K562 (cell line): ENCODE measurements around the gene E2F7. TPM values are rescaled to one million over a fixed set of nuclear protein-coding genes. Genes with fewer than 3 reads are reported as not detected.

Experiments used
- BRD4 ChIP-seq: fragments of 200-600 bp; sonication (generic); IDR thresholded peaks from 2 replicates; pipeline ENCODE4 v1.6.1; 2017; ENCODE audit warnings: inconsistent platforms
- CBX3 ChIP-seq, 2 experiments: IDR thresholded peaks; 1 replicate in 1 of 2; 2 replicates in 1 of 2; pipeline ENCODE4 v1.6.1; 2012; ENCODE audit warnings: inconsistent platforms in 2 of 2, low read length in 2 of 2, borderline replicate concordance in 1 of 2, control low read depth in 1 of 2
- DIDO1 ChIP-seq: fragments of 450-650 bp; IDR thresholded peaks from 2 replicates; pipeline ENCODE4 v1.6.1; 2016; ENCODE audit warnings: low read depth, missing biosample characterization, missing genetic modification characterization
- ESRRB ChIP-seq: fragments of 250-450 bp; sonication (Bioruptor Pico); IDR thresholded peaks from 2 replicates; pipeline ENCODE4 v1.5.0; 2020; ENCODE audit warnings: mild to moderate bottlenecking, moderate library complexity, borderline replicate concordance
- MCM2 ChIP-seq: fragments of 450-650 bp; IDR thresholded peaks from 2 replicates; pipeline ENCODE4 v1.6.1; 2017; ENCODE audit warnings: low read depth, mild to moderate bottlenecking
- NR4A1 ChIP-seq, 2 experiments: fragments of 250-450 bp in 1 of 2; fragments of 450-650 bp in 1 of 2; sonication (Bioruptor Pico) in 1 of 2; IDR thresholded peaks; 2 replicates each; pipeline versions ENCODE4 v1.4.0 to v1.6.1; 2016 to 2020; ENCODE audit warnings: mild to moderate bottlenecking in 2 of 2, missing compliant biosample characterization in 1 of 2, missing genetic modification characterization in 1 of 2, moderate library complexity in 1 of 2
- PPARD ChIP-seq: fragments of 250-450 bp; sonication (Bioruptor Pico); IDR thresholded peaks from 2 replicates; pipeline ENCODE4 v1.8.0; 2022; ENCODE audit warnings: inconsistent platforms, mild to moderate bottlenecking, moderate library complexity
- RBM22 ChIP-seq: fragments of 200-400 bp; formaldehyde crosslinking; IDR thresholded peaks from 2 replicates; pipeline ENCODE4 v1.6.1; 2018; ENCODE audit warnings: low read length, low read depth; ENCODE audit not compliant: poor library complexity, severe bottlenecking
- SLC30A9 ChIP-seq: fragments of 250-450 bp; sonication (Bioruptor Pico); IDR thresholded peaks from 2 replicates; pipeline ENCODE4 v1.8.0; 2022; ENCODE audit warnings: mild to moderate bottlenecking, moderate library complexity
- SOX6 ChIP-seq: fragments of 450-650 bp; IDR thresholded peaks from 2 replicates; pipeline ENCODE4 v1.6.1; 2014; ENCODE audit warnings: mild to moderate bottlenecking
- SRSF7 ChIP-seq: fragments of 200-400 bp; formaldehyde crosslinking; optimal IDR thresholded peaks from 2 replicates; pipeline ENCODE3; 2017; ENCODE audit warnings: mild to moderate bottlenecking, low read depth, low read length
- TOE1 ChIP-seq, 2 experiments: fragments of 450-650 bp in 1 of 2; sonication (generic) in 1 of 2; formaldehyde crosslinking in 1 of 2; IDR thresholded peaks; 2 replicates each; pipeline versions ENCODE4 v1.7.1 to v1.8.0; 2016 to 2022; ENCODE audit warnings: borderline replicate concordance in 2 of 2, mild to moderate bottlenecking in 2 of 2, antibody characterized with exemption in 1 of 2, inconsistent platforms in 1 of 2, low read depth in 1 of 2, missing genetic modification reagents in 1 of 2, moderate library complexity in 1 of 2
- XRCC4 ChIP-seq: IDR thresholded peaks from one replicate; pipeline ENCODE4 v1.6.1; 2011; ENCODE audit not compliant: insufficient read depth, insufficient read length; ENCODE audit errors: extremely low read depth
- ZNF121 ChIP-seq: sonication (generic); formaldehyde crosslinking; conservative IDR thresholded peaks from 2 replicates; pipeline ENCODE4 v1.8.0; 2022; ENCODE audit warnings: missing genetic modification reagents
- ZNF232 ChIP-seq: sonication (generic); formaldehyde crosslinking; IDR thresholded peaks from 2 replicates; pipeline ENCODE4 v1.8.0; 2022; ENCODE audit warnings: mild to moderate bottlenecking, missing genetic modification reagents
- ZNF507 ChIP-seq: conservative IDR thresholded peaks from 2 replicates; pipeline ENCODE4 v1.6.1; 2017; ENCODE audit warnings: missing genetic modification characterization, missing compliant biosample characterization
- ZNF695 ChIP-seq: fragments of 450-650 bp; formaldehyde crosslinking; IDR thresholded peaks from 2 replicates; pipeline ENCODE4 v1.4.0; 2020; ENCODE audit warnings: mild to moderate bottlenecking, moderate library complexity
- ZNF830 ChIP-seq: fragments of 250-450 bp; sonication (Bioruptor Pico); IDR thresholded peaks from 2 replicates; pipeline ENCODE4 v1.5.0; 2021; ENCODE audit warnings: mild to moderate bottlenecking
- polyA plus RNA-seq, 8 experiments: library from polyadenylated mRNA; depleted of rRNA in 4 of 8; stranded (reverse) in 5 of 8; unstranded in 3 of 8; fragments of >200 nt; fragmentation: Nextera tagmentation in 2 of 8; fragmentation: Illumina TruSeq in 1 of 8; extraction: Ambion mirVana in 2 of 8; extraction: Trizol in 1 of 8; gene quantifications; 2 replicates each; pipeline versions ENCODE4 v1.2.1 to v1.2.3, GENCODE V29; 2011 to 2014; ENCODE audit warnings: inconsistent platforms in 1 of 8, missing spikeins in 1 of 8
- total RNA-seq, 7 experiments: library from RNA; depleted of rRNA in 6 of 7; stranded (reverse); fragments of >200 nt in 6 of 7; fragmentation: Illumina TruSeq in 2 of 7; extraction: Trizol in 2 of 7; gene quantifications; 2 replicates each; pipeline versions ENCODE4 v1.2.1 to v1.2.3, GENCODE V29; 2011 to 2021; ENCODE audit warnings: low replicate concordance in 1 of 7
- TF ChIP-seq, protein P1 (sequence below): IDR thresholded peaks from 2 replicates; pipeline ENCODE4 v1.6.1; 2016; ENCODE audit warnings: missing genetic modification characterization, missing compliant biosample characterization
- TF ChIP-seq, protein P2 (sequence below): fragments of 450-650 bp; formaldehyde crosslinking; IDR thresholded peaks from 2 replicates; pipeline ENCODE4 v1.4.0; 2020; ENCODE audit warnings: mild to moderate bottlenecking
- TF ChIP-seq, protein P3 (sequence below), 2 experiments: fragments of 250-450 bp in 1 of 2; fragments of 450-650 bp in 1 of 2; sonication (Bioruptor Pico) in 1 of 2; IDR thresholded peaks; 2 replicates each; pipeline versions ENCODE4 v1.6.1 to v1.8.0; 2016 to 2021; ENCODE audit warnings: mild to moderate bottlenecking in 2 of 2, moderate library complexity in 2 of 2, missing compliant biosample characterization in 1 of 2, missing genetic modification characterization in 1 of 2
- TF ChIP-seq, protein P4 (sequence below): sonication (generic); formaldehyde crosslinking; IDR thresholded peaks from 2 replicates; pipeline ENCODE4 v1.8.0; 2022; ENCODE audit warnings: missing genetic modification reagents, mild to moderate bottlenecking, borderline replicate concordance

The E2F7 gene
- total and polyA plus RNA-seq, 9 of the 15 experiments (the other 6 are each of a cell fraction or from before 2014, with no cell fraction given): 3.4 to 13.6 (median 8.1) TPM

DNA sequence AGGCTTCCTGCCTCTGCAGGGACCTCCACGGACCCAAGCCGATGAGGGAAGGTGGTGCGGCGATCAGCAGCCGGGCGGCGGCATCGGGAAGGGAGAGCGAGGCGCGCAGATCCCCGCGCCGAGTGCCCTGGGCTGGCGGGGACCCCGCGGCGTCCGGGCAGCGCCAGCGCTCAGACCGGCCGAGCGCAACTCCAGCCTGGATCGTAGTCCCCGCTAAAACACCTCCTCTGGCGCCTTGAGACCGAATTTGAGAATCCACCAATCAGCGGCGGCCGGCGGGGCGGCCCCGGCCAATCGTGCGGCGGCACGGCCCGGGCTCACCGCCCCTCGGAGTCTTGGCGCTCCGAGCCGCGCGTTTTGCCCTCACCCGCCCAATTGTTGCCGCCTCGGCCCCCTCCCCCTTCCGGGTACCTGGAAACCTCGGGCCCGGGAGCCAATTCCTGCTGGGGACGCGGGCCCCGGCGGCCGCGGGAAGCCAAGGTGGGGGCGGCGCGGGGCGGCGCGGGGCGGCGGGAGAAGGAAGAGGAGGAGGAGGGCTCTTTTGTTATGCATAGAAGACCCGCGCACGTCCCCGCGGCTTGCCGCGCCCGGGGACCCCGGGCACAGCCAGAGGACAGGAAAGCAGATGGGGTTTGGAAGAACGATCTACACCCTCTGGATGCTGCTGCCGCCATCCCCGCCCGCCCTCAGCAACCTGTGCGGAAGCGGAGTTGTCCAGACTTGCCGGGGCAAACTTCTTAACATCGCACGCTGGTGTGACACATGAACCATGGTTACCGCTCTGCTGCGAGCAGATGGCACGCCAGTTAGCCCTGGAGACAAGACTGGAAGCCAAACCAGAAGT lies at the start of gene E2F7 (continued):
- TF ChIP-seq ZNF830 (no peak), BRD4 (no peak), TOE1 (IDR thresholded peaks at IDR 0.05; ENCODE audit: borderline replicate concordance) (no peak), TOE1 (CRISPR knock-in tag; IDR thresholded peaks at IDR 0.05; ENCODE audit: borderline replicate concordance, low read depth) (no peak), RBM22 (no peak), SRSF7 (no peak), MCM2 (no peak), ZNF507 (tag) (no peak), PPARD (CRISPR knock-in tag) (no peak), ZNF121 (no peak), SLC30A9 (CRISPR knock-in tag) (no peak), ZNF695 (CRISPR knock-in tag) (no peak), XRCC4 (no peak), ESRRB (CRISPR knock-in tag) (no peak), ZNF232 (CRISPR knock-in tag) (no peak), DIDO1 (no peak), CBX3 (IDR thresholded peaks at IDR 0.05; ENCODE audit: borderline replicate concordance in 1 of 2, low read length in 2 of 2) (no peak), SOX6 (peak; percentile 91), NR4A1 (CRISPR knock-in tag; IDR thresholded peaks at IDR 0.05) (no peak), NR4A1 (tag; IDR thresholded peaks at IDR 0.05) (no peak)
- TF ChIP-seq, protein P1, sequence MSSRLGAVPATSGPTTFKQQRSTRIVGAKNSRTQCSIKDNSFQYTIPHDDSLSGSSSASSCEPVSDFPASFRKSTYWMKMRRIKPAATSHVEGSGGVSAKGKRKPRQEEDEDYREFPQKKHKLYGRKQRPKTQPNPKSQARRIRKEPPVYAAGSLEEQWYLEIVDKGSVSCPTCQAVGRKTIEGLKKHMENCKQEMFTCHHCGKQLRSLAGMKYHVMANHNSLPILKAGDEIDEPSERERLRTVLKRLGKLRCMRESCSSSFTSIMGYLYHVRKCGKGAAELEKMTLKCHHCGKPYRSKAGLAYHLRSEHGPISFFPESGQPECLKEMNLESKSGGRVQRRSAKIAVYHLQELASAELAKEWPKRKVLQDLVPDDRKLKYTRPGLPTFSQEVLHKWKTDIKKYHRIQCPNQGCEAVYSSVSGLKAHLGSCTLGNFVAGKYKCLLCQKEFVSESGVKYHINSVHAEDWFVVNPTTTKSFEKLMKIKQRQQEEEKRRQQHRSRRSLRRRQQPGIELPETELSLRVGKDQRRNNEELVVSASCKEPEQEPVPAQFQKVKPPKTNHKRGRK (tag): no peak
- TF ChIP-seq, protein P2, sequence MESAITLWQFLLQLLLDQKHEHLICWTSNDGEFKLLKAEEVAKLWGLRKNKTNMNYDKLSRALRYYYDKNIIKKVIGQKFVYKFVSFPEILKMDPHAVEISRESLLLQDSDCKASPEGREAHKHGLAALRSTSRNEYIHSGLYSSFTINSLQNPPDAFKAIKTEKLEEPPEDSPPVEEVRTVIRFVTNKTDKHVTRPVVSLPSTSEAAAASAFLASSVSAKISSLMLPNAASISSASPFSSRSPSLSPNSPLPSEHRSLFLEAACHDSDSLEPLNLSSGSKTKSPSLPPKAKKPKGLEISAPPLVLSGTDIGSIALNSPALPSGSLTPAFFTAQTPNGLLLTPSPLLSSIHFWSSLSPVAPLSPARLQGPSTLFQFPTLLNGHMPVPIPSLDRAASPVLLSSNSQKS (CRISPR knock-in tag): no peak
- TF ChIP-seq, protein P3, sequence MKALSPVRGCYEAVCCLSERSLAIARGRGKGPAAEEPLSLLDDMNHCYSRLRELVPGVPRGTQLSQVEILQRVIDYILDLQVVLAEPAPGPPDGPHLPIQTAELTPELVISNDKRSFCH (CRISPR knock-in tag; IDR thresholded peaks at IDR 0.05): no peak
- TF ChIP-seq, protein P3 (tag; IDR thresholded peaks at IDR 0.05): no peak
- TF ChIP-seq, protein P4, sequence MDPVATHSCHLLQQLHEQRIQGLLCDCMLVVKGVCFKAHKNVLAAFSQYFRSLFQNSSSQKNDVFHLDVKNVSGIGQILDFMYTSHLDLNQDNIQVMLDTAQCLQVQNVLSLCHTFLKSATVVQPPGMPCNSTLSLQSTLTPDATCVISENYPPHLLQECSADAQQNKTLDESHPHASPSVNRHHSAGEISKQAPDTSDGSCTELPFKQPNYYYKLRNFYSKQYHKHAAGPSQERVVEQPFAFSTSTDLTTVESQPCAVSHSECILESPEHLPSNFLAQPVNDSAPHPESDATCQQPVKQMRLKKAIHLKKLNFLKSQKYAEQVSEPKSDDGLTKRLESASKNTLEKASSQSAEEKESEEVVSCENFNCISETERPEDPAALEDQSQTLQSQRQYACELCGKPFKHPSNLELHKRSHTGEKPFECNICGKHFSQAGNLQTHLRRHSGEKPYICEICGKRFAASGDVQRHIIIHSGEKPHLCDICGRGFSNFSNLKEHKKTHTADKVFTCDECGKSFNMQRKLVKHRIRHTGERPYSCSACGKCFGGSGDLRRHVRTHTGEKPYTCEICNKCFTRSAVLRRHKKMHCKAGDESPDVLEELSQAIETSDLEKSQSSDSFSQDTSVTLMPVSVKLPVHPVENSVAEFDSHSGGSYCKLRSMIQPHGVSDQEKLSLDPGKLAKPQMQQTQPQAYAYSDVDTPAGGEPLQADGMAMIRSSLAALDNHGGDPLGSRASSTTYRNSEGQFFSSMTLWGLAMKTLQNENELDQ (CRISPR knock-in tag): no peak
